ENCODE data around the gene TSC22D1. TPM values are rescaled to one million over a fixed set of nuclear protein-coding genes. Genes with fewer than 3 reads are reported as not detected.
"Not testable (repeated sequence)": the region's sequence is repeated elsewhere in the genome, so short reads cannot be mapped to it uniquely, and the experiment has no call there.

Gene TSC22D1
- total RNA-seq, 1 experiment from 2014 or later = 37.3 TPM

- in situ Hi-C loops (cut with HindIII; ENCODE audit: low pct_unique_long_range_greater_than_20kb, low sequenced_read_pairs) = loop anchor here (25.0 kb wide), 1 partner anchor 559 kb away; no protein-coding TSS in a partner anchor
- DNase-seq (ENCODE audit: low read depth, low spot score) = no peak
These were observed 104.4 kb downstream of the TSC22D1 start for GRCh38 chr13:44471686-44472085.

GRCh38 chr13:44470638-44471562, 105.2 kb downstream of the TSC22D1 start:
- in situ Hi-C loops (cut with HindIII; ENCODE audit: low pct_unique_long_range_greater_than_20kb, low sequenced_read_pairs) = loop anchor here (25.0 kb wide), 1 partner anchor 559 kb away; no protein-coding TSS in a partner anchor
- peak; percentile 59 for DNase-seq (ENCODE audit: low read depth, low spot score)

GRCh38 chr13:44468874-44469273, 107.3 kb downstream of the TSC22D1 start:
- in situ Hi-C loops (cut with HindIII; ENCODE audit: low pct_unique_long_range_greater_than_20kb, low sequenced_read_pairs) = loop anchor here (25.0 kb wide), 1 partner anchor 557 kb away; no protein-coding TSS in a partner anchor
- no peak for DNase-seq (ENCODE audit: low read depth, low spot score)

DNA sequence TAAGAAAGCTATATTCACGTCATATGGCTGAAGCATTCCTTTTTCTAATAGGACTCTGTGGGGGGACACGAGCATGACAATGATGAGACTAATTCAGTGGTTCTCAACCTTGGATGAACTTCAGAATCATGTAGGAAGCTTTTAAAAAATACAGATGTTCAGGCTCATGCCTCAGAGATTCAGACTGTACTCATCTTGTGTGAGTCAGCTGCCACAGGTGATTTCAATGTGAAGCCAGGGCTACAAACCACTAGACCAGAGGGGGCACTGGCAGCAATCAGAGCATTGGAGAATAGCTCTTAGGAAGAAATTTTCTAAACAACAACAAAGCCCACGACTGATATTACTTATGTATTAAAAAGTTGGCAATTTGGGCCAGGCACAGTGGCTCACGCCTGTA, 110.8 kb downstream of the TSC22D1 start:
- in situ Hi-C loops (cut with HindIII; ENCODE audit: low pct_unique_long_range_greater_than_20kb, low sequenced_read_pairs) = loop anchor here (25.0 kb wide), 1 partner anchor 553 kb away; no protein-coding TSS in a partner anchor

GRCh38 chr13:44464471-44464870, 111.7 kb downstream of the TSC22D1 start:
- in situ Hi-C loops (cut with HindIII; ENCODE audit: low pct_unique_long_range_greater_than_20kb, low sequenced_read_pairs) = loop anchor here (25.0 kb wide), 1 partner anchor 552 kb away; no protein-coding TSS in a partner anchor
- no peak for DNase-seq (ENCODE audit: low read depth, low spot score)

More for the DNA sequence above, 110.8 kb downstream of the TSC22D1 start:
- DNase-seq (ENCODE audit: low read depth, low spot score) = no peak

DNA sequence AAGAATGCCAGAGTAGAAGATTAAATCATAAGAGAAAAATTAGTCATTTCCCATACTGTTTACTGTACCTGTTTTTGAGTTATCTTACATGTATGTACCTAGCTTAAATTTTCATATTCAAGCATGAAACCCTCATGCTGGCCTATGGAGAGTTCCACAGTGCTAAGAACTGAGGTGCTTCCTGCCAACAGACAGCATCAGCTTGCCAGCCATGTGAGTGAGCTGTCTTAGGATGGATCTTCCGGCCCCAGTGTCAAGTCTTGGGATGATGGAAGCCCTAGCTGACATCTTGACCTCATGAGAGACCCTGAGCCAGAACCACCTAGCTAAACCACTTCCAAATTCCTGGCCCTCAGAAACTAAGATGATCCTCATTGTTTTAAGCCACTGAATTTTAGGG, 112.4 kb downstream of the TSC22D1 start:
- DNase-seq (ENCODE audit: low read depth, low spot score) = no peak
- in situ Hi-C loops (cut with HindIII; ENCODE audit: low pct_unique_long_range_greater_than_20kb, low sequenced_read_pairs) = loop anchor here (25.0 kb wide), 1 partner anchor 551 kb away; no protein-coding TSS in a partner anchor

DNA sequence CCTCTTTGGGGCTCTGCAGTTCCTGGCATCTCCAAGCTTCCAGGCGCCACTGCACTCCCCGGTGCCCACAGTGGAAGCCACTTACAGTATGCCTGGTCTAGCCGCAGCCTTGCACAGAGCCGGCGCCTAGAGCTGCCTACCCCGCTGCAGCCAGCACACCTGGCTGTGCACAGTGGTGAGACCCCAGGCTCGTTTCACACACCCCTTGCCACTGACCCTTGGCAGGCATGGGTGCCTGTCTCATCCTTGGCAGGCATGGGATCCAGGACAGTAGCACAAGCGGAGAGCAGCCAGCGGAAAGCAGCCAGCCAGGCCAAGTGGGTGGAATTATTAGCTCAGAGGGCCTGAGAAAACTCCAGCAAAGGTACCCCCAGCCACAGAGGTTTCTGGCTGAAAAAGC, 116.5 kb downstream of the TSC22D1 start:
- in situ Hi-C loops (cut with HindIII; ENCODE audit: low pct_unique_long_range_greater_than_20kb, low sequenced_read_pairs) = loop anchor here (25.0 kb wide), 1 partner anchor 547 kb away; no protein-coding TSS in a partner anchor
- no peak for DNase-seq (ENCODE audit: low read depth, low spot score)

GRCh38 chr13:44458313-44458975, 117.7 kb downstream of the TSC22D1 start:
- DNase-seq (ENCODE audit: low read depth, low spot score) = no peak
- in situ Hi-C loops (cut with HindIII; ENCODE audit: low pct_unique_long_range_greater_than_20kb, low sequenced_read_pairs) = loop anchor here (25.0 kb wide), 1 partner anchor 546 kb away; no protein-coding TSS in a partner anchor

DNA sequence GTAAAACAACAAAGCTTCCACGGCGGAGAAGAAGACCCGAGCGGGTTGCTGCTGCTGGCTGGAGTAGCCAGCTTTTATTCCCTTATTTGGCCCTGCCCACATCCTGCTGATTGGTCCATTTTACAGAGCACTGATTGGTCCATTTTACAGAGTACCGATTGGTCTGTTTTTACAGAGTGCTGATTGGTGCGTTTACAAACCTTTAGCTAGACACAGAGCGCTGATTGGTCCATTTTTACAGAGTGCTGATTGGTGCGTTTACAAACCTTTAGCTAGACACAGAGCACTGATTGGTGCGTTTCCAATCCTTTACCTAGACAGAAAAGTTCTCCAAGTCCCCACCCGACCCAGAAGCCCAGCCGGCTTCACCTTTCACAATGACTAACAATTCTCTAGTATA, 119.9 kb downstream of the TSC22D1 start:
- DNase-seq (ENCODE audit: low read depth, low spot score) = not testable (repeated sequence)
- in situ Hi-C loops (cut with HindIII; ENCODE audit: low pct_unique_long_range_greater_than_20kb, low sequenced_read_pairs) = loop anchor here (25.0 kb wide), 1 partner anchor 544 kb away; no protein-coding TSS in a partner anchor

- in situ Hi-C loops (cut with HindIII; ENCODE audit: low pct_unique_long_range_greater_than_20kb, low sequenced_read_pairs) = loop anchor here (25.0 kb wide), 1 partner anchor 543 kb away; no protein-coding TSS in a partner anchor
- no peak for DNase-seq (ENCODE audit: low read depth, low spot score)
These were observed 120.4 kb downstream of the TSC22D1 start for GRCh38 chr13:44455769-44456168.

DNA sequence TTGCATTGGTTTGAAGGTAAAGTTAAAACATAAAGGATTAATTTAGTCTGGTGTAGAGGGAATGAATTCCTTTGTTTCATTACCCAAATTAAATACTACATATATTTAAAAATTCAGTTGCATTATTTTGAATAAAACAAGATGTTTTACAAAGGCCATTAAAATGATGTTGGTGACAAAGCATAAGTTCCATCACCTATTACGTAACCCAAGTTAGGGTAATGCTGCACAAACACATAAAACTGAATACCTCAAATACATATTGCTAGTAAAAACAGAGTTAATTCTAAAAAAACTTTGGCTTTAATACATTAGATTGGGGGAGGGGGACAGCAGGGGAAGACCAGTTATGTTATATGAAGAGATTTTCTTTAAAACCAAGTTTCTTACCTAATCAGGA, 122.2 kb downstream of the TSC22D1 start:
- in situ Hi-C loops (cut with HindIII; ENCODE audit: low pct_unique_long_range_greater_than_20kb, low sequenced_read_pairs) = loop anchor here (25.0 kb wide), 1 partner anchor 542 kb away; no protein-coding TSS in a partner anchor
- DNase-seq (ENCODE audit: low read depth, low spot score) = no peak

- no peak for DNase-seq (ENCODE audit: low read depth, low spot score)
- in situ Hi-C loops (cut with HindIII; ENCODE audit: low pct_unique_long_range_greater_than_20kb, low sequenced_read_pairs) = loop anchor here (25.0 kb wide), 1 partner anchor 541 kb away; no protein-coding TSS in a partner anchor
These were observed 123.1 kb downstream of the TSC22D1 start for GRCh38 chr13:44453069-44453468.

- no peak for DNase-seq (ENCODE audit: low read depth, low spot score)
- in situ Hi-C loops (cut with HindIII; ENCODE audit: low pct_unique_long_range_greater_than_20kb, low sequenced_read_pairs) = loop anchor here (25.0 kb wide), 1 partner anchor 540 kb away; no protein-coding TSS in a partner anchor
These were observed 123.7 kb downstream of the TSC22D1 start for GRCh38 chr13:44452418-44452817.

GRCh38 chr13:44451651-44452050, 124.5 kb downstream of the TSC22D1 start:
- in situ Hi-C loops (cut with HindIII; ENCODE audit: low pct_unique_long_range_greater_than_20kb, low sequenced_read_pairs) = loop anchor here (25.0 kb wide), 1 partner anchor 539 kb away; no protein-coding TSS in a partner anchor
- DNase-seq (ENCODE audit: low read depth, low spot score) = no peak

DNA sequence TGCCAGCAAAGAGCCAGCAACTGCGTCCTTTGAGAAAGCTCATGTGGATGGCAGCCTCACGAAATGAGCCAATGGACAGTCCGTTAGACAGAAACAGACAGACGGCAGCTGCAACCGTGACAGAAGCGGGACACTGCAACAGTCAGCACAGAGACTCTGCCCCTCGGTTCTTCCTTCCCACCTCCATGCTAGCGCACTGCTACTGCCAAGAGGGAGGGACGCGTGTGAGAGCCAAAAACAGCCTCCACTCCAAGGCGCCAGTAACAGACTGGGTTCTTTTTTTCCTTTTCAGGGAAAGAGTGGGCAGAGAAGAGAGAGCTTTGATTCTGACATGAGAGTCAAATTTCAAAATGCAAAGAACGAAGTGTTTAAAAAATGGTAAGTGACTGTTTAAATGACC, 125.0 kb downstream of the TSC22D1 start:
- no peak for DNase-seq (ENCODE audit: low read depth, low spot score)
- in situ Hi-C loops (cut with HindIII; ENCODE audit: low pct_unique_long_range_greater_than_20kb, low sequenced_read_pairs) = loop anchor here (25.0 kb wide), 1 partner anchor 539 kb away; no protein-coding TSS in a partner anchor

GRCh38 chr13:44449999-44450821, 125.9 kb downstream of the TSC22D1 start:
- in situ Hi-C loops (cut with HindIII; ENCODE audit: low pct_unique_long_range_greater_than_20kb, low sequenced_read_pairs) = loop anchor here (25.0 kb wide), 2 partner anchors 413 to 538 kb away; no protein-coding TSS in a partner anchor
- no peak for DNase-seq (ENCODE audit: low read depth, low spot score)

GRCh38 chr13:44448875-44449274, 127.3 kb downstream of the TSC22D1 start:
- in situ Hi-C loops (cut with HindIII; ENCODE audit: low pct_unique_long_range_greater_than_20kb, low sequenced_read_pairs) = loop anchor here (25.0 kb wide), 1 partner anchor 412 kb away; no protein-coding TSS in a partner anchor
- no peak for DNase-seq (ENCODE audit: low read depth, low spot score)
